ENCODE measurements around the gene OR7G2. TPM values are rescaled to one million over a fixed set of nuclear protein-coding genes. Genes with fewer than 3 reads are reported as not detected.

Gene OR7G2
- total RNA-seq (2014; rRNA removed; shearing (Covaris generic); ENCODE audit: low replicate concordance): not detected in 2 replicates

GRCh38 chr19:9107375-9107774 lies at the start of gene OR7G2:
TSS of gene OR7G2 (minus strand) at chr19:9107475. CDS start at chr19:9103243, 4,232 bp downstream.
- no peak for DNase-seq (ENCODE audit: low read depth)
- in situ Hi-C loops (cut with HindIII; ENCODE audit: low pct_unique_long_range_greater_than_20kb, low sequenced_read_pairs): no loop called here

- no peak for DNase-seq (ENCODE audit: low read depth)
- in situ Hi-C loops (cut with HindIII; ENCODE audit: low pct_unique_long_range_greater_than_20kb, low sequenced_read_pairs): no loop called here
Measured at GRCh38 chr19:9156304-9156703, 49.0 kb upstream of the OR7G2 start.

GRCh38 chr19:9155591-9155990 lies 48.3 kb upstream of the OR7G2 start:
- DNase-seq (ENCODE audit: low read depth): no peak
- in situ Hi-C loops (cut with HindIII; ENCODE audit: low pct_unique_long_range_greater_than_20kb, low sequenced_read_pairs): no loop called here

DNA sequence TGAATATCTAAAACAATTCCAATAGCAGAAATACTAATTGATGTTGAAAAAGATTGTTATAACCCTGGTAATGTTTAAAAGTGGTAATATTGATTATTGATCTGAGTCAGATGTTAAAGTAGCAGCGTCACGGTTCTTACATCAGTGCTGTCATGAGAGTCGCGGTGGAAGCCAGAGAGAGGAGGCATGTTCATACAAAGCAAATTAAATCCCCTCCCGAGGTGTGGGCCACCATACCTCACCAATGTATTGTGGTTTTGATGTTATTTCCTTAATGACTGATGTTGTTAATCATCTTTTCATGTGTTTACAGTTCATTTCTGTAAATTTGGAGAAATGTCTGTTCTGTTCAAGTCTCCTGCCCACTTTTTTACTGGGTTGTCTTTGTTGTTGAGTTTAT lies 44.1 kb upstream of the OR7G2 start:
- DNase-seq (ENCODE audit: low read depth): no peak
- in situ Hi-C loops (cut with HindIII; ENCODE audit: low pct_unique_long_range_greater_than_20kb, low sequenced_read_pairs): no loop called here

GRCh38 chr19:9150650-9151049 lies 43.4 kb upstream of the OR7G2 start:
- in situ Hi-C loops (cut with HindIII; ENCODE audit: low pct_unique_long_range_greater_than_20kb, low sequenced_read_pairs): no loop called here
- no peak for DNase-seq (ENCODE audit: low read depth)

DNA sequence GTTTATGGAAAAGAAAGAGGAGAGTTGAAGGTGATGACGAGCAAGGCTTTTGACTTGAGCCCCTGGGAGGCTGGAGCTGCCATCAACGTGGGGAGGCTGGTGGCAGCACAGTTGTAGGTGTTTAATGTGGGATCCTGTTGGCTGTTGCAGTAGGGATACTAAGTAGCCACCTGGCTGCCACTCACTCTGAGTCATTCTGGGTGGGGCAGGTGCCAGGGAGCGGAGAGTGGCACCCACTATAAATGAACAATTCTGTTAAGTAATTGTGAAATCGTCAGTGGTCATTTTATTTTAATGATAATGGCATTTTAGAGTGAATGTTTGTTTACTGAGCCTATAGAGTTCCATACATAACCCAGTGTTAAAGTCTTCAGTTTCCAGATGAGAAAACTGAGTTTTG lies 42.7 kb upstream of the OR7G2 start:
- no peak for DNase-seq (ENCODE audit: low read depth)
- in situ Hi-C loops (cut with HindIII; ENCODE audit: low pct_unique_long_range_greater_than_20kb, low sequenced_read_pairs): no loop called here

DNA sequence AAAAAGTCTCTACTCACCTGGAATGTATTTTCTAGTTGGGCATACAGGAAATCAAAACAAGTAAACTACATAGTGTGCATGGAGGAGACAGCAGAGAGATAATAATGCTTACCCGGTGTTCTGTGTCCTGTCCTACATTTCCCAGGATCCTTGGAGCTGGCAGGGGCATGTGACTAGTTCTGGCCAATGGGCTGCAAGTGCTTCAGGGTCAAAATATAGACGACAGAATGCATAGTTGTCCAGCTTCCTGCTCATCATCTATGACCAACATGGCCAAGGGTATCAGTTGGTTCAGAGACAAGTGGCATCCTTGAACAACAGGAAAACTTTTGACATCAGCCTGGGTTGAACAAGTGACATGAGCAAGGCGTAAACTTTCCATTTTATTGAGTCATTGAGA lies 41.4 kb upstream of the OR7G2 start:
- in situ Hi-C loops (cut with HindIII; ENCODE audit: low pct_unique_long_range_greater_than_20kb, low sequenced_read_pairs): no loop called here
- no peak for DNase-seq (ENCODE audit: low read depth)

- in situ Hi-C loops (cut with HindIII; ENCODE audit: low pct_unique_long_range_greater_than_20kb, low sequenced_read_pairs): no loop called here
- DNase-seq (ENCODE audit: low read depth): no peak
Measured at GRCh38 chr19:9146882-9147281, 39.6 kb upstream of the OR7G2 start.

GRCh38 chr19:9144920-9145319 lies 37.6 kb upstream of the OR7G2 start:
- no peak for DNase-seq (ENCODE audit: low read depth)
- in situ Hi-C loops (cut with HindIII; ENCODE audit: low pct_unique_long_range_greater_than_20kb, low sequenced_read_pairs): no loop called here

- in situ Hi-C loops (cut with HindIII; ENCODE audit: low pct_unique_long_range_greater_than_20kb, low sequenced_read_pairs): no loop called here
- peak; percentile 72 for DNase-seq (ENCODE audit: low read depth)
Measured at GRCh38 chr19:9140159-9140874, 33.0 kb upstream of the OR7G2 start, which contains the start of gene ZNF317. TSS of gene ZNF317 (plus strand) at chr19:9140397. CDS start at chr19:9156017, 15,620 bp downstream.

DNA sequence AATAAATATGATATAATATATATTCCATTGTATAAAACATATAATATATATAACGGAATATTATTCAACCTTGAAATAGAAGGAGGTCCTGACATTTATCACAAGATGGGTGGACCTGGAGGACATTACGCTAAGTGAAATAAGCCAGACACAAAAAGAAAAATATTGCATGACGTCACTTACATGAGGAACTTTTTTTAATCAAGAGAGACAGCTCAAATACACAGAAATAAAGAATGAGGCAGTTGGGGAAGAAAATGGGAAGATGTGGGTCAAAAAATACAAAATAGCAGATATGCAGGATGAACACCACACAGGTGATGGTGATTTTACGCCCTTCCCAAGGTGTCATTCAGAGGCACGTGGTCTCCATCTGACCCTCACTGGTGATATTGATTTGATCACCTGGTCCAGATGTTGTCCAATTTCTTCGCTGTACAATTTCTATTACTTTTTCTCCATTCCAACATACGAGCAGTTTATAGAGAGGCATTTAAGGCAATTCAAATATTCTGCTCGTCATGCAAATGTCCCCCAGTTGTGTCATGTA lies 32.4 kb upstream of the OR7G2 start:
- in situ Hi-C loops (cut with HindIII; ENCODE audit: low pct_unique_long_range_greater_than_20kb, low sequenced_read_pairs): no loop called here

GRCh38 chr19:9132422-9132821 lies 25.1 kb upstream of the OR7G2 start:
- peak; percentile 56 for DNase-seq (ENCODE audit: low read depth)
- in situ Hi-C loops (cut with HindIII; ENCODE audit: low pct_unique_long_range_greater_than_20kb, low sequenced_read_pairs): no loop called here

More for the DNA sequence above, 32.4 kb upstream of the OR7G2 start:
- no peak for DNase-seq (ENCODE audit: low read depth)

DNA sequence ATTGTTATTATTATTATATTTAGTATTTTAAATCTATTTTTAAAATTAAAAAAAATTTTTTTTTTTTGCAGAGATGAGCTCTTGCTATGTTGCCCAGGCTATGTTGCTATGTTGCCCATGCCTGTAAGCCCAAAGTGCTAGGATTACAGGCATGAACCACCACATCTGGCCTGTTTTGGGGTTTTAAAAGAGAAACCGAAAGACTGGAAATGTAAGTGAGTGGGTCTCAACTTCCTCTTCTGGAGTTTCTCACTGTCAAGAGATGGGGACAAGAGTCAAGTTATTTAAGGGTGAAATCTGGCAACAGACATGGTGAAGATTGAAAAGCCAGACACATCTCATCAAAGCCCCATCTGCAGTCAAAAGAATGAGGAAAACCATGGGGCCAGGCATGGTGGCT lies 23.7 kb upstream of the OR7G2 start:
- no peak for DNase-seq (ENCODE audit: low read depth)
- in situ Hi-C loops (cut with HindIII; ENCODE audit: low pct_unique_long_range_greater_than_20kb, low sequenced_read_pairs): no loop called here

DNA sequence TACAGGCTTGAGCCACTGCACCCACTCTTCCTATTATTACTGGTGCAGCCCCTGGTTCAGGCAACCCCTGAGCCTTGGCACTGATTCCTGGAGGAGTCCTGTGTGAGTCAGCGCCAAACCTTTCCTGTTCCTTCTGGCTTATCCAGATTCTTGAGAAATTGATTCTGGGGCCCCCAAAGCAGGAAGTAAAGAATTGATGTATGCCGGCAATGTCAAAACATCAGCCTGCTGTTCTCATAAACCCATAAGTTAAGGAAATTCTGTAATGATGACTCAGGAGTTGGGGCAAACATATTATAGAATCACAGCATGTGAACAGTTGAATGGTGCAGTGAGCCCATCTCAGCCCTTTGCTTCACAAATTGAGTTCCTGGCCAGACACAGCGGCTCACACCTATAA lies 20.9 kb upstream of the OR7G2 start:
- DNase-seq (ENCODE audit: low read depth): peak; percentile 2
- in situ Hi-C loops (cut with HindIII; ENCODE audit: low pct_unique_long_range_greater_than_20kb, low sequenced_read_pairs): no loop called here

DNA sequence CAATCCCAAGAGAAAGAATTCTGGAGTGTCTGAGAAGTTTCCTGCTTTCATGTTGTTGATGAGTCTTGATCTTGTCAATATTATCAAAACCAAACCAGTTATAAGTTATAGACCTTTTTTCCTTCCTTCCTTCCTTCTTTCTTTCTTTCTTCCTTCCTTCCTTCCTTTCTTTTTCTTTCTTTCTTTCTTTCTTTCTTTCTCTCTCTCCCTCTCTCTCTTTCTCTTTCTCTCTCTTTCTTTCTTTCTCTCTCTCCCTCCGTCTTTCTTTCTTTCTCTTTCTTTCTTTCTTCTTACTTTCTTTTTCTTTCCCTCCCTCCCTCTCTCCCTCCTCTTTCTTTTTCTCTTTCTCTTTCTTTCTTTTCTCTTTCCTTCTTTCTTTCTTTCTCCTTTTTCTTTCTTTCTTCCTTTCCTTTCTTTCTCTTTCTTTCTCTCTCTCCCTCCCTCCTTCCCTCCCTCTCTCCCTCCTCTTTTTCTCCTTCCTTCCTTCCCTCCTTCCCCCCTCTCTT lies 19.7 kb upstream of the OR7G2 start, which contains the start of gene OR7G3:
Gene OR7G3 (minus strand): TSS at position 51 of the 506 bp plus-strand sequence. CDS start 0 bp downstream, at position 51.
- DNase-seq (ENCODE audit: low read depth): no peak
- in situ Hi-C loops (cut with HindIII; ENCODE audit: low pct_unique_long_range_greater_than_20kb, low sequenced_read_pairs): no loop called here

DNA sequence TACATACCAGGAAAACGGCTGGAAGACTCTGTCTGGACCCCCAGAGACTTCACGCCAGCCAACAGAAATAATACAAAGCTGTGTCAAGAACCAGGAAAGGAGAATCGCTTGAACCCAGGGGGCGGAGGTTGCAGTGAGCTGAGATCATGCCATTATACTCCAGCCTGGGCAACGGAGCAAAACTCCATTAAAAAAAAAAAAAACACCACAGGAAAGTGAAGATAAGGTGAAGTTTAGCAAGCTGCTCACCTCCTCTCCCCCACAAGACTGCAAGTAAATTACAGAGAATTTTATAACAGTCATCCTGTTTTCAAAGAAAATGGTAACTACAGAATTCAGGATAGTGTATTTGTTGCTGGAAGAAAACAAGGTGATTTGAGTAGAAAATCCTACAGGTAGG lies 9.3 kb upstream of the OR7G2 start:
- in situ Hi-C loops (cut with HindIII; ENCODE audit: low pct_unique_long_range_greater_than_20kb, low sequenced_read_pairs): no loop called here

DNA sequence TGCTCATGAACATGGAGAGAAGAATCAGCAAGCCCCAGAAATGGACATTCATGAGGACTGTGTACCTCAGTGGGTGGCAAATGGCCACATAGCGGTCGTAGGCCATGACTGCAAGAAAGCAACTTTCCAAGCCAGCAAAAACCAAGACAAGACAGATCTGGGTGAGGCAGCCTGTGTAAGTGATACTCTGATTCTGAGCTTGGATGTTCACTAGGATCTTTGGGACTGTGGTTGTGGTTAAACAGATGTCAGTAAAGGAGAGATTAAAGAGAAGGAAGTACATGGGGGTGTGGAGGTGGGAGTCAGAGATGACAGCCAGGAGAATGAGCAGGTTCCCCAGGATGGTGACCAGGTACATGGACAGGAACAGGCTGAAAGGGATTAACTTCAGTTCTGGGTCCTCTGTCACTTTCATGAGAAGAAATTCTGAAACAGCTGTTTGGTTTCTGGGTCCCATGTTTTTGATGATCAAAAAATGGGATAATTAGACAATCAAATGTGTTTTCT lies 8.1 kb upstream of the OR7G2 start, which contains the start of gene OR7G1:
Gene OR7G1 (minus strand): TSS at position 457 of the 507 bp plus-strand sequence. CDS start 0 bp downstream, at position 457.
- in situ Hi-C loops (cut with HindIII; ENCODE audit: low pct_unique_long_range_greater_than_20kb, low sequenced_read_pairs): no loop called here
- no peak for DNase-seq (ENCODE audit: low read depth)

More for the DNA sequence above, 9.3 kb upstream of the OR7G2 start:
- DNase-seq (ENCODE audit: low read depth): no peak

- in situ Hi-C loops (cut with HindIII; ENCODE audit: low pct_unique_long_range_greater_than_20kb, low sequenced_read_pairs): no loop called here
- DNase-seq (ENCODE audit: low read depth): no peak
Measured at GRCh38 chr19:9109959-9110358, 2.7 kb upstream of the OR7G2 start.

DNA sequence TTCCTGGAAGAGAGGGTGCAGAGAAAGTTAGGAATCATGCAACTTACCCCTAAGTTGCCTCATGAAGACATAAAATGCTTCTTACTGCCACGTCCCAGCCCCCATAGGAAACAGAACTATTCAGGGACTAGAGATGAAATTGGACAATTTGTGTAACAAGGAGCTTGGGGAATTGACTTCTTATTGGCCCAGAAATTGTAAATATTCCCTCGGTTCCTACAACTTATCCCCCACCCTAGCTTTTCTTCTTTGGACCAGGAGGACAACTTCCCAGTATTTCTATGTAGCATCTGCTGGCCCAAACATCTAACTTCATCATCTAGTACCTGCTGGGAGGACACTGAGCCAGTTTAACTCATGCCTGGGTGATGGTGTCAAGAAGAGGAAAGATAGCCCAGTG lies 20.5 kb downstream of the OR7G2 start, which contains the start of gene OR1M1:
Gene OR1M1 (plus strand): TSS at position 301 of the 400 bp plus-strand sequence. CDS start 6,184 bp downstream, outside the sequence.
- no peak for DNase-seq (ENCODE audit: low read depth)
- in situ Hi-C loops (cut with HindIII; ENCODE audit: low pct_unique_long_range_greater_than_20kb, low sequenced_read_pairs): no loop called here
